Endothelial cell of umbilical vein (primary cell): ENCODE measurements around the gene YARS1. TPM values are rescaled to one million over a fixed set of nuclear protein-coding genes. Genes with fewer than 3 reads are reported as not detected.

ENCODE experiments used
- BruUV-seq: library from RNA; stranded (reverse); fragments of 400-500 nt; replicated peaks from 2 replicates; lab custom pipeline; 2021; lab: Mats Ljungman, UMichigan
- CTCF ChIA-PET: fragments of 300-600, 350-600 bp; sonication (Branson Sonifier 250); formaldehyde crosslinking; loops from one replicate; lab custom pipeline; 2021; ENCODE audit warnings: antibody characterized with exemption, inconsistent platforms; lab: Charles Lee
- POLR2A ChIA-PET: fragments of 300-600, 350-600 bp; sonication (Branson Sonifier 250); formaldehyde crosslinking; loops from one replicate; lab custom pipeline; 2021; ENCODE audit warnings: antibody characterized with exemption, inconsistent platforms; lab: Charles Lee
- DNase-seq: peaks from one replicate; pipeline ENCODE4 v3.0.0-alpha.2; 2011; ENCODE audit warnings: low read depth, low spot score
- FAIRE-seq: peaks from 2 replicates; lab custom pipeline; 2011; peaks lifted over from hg19 to GRCh38; lab: Jason Lieb, UNC
- H2AFZ ChIP-seq: 2 replicates; pipeline ENCODE4 v1.6.0; 2012; ENCODE audit warnings: low read depth, low read length, control low read depth, inconsistent platforms
- H3K27ac ChIP-seq: 2 replicates; pipeline ENCODE4 v1.5.1; 2011; ENCODE audit warnings: low read depth, mild to moderate bottlenecking, control low read depth, low read length, moderate library complexity; ENCODE audit not compliant: insufficient read depth
- H3K27me3 ChIP-seq, 2 experiments: 2 replicates each; pipeline versions ENCODE4 v1.6.0 to v1.6.1; 2011; ENCODE audit warnings: low read length in 2 of 2, mixed read lengths in 1 of 2; ENCODE audit not compliant: control insufficient read depth in 2 of 2, insufficient read depth in 2 of 2
- H3K36me3 ChIP-seq, 2 experiments: 2 replicates in 1 of 2; 3 replicates in 1 of 2; pipeline ENCODE4 v1.5.1; 2011; ENCODE audit warnings: low read length in 2 of 2, mild to moderate bottlenecking in 1 of 2, moderate library complexity in 1 of 2; ENCODE audit not compliant: control insufficient read depth in 2 of 2, insufficient read depth in 2 of 2; ENCODE audit errors: extremely low read depth in 1 of 2
- H3K4me1 ChIP-seq: 3 replicates; pipeline ENCODE4 v1.5.1; 2011; ENCODE audit warnings: mild to moderate bottlenecking, low read length; ENCODE audit not compliant: control insufficient read depth, insufficient read depth; ENCODE audit errors: extremely low read depth
- H3K4me2 ChIP-seq: 2 replicates; pipeline ENCODE4 v1.6.1; 2011; ENCODE audit warnings: low read length, control low read depth, mixed read lengths; ENCODE audit not compliant: insufficient read depth
- H3K4me3 ChIP-seq, 3 experiments: fragments of 200-600 bp in 1 of 3; sonication (generic), shearing (Covaris generic) in 1 of 3; replicated peaks in 1 of 3; 2 replicates each; pipeline ENCODE4 v1.5.1; 2011 to 2016; ENCODE audit warnings: control low read depth in 3 of 3, low read length in 3 of 3, mild to moderate bottlenecking in 2 of 3, inconsistent platforms in 1 of 3, low read depth in 1 of 3, moderate library complexity in 1 of 3; ENCODE audit not compliant: insufficient read depth in 1 of 3
- H3K79me2 ChIP-seq: 2 replicates; pipeline ENCODE4 v1.6.0; 2012; ENCODE audit warnings: low read length, inconsistent platforms; ENCODE audit not compliant: control insufficient read depth, insufficient read depth
- H3K9ac ChIP-seq: replicated peaks from 2 replicates; pipeline ENCODE3; 2011; ENCODE audit warnings: low read length, control low read depth; ENCODE audit not compliant: insufficient read depth; ENCODE audit errors: extremely low read depth
- H3K9me1 ChIP-seq: replicated peaks from 3 replicates; pipeline ENCODE4 v1.6.0; 2011; ENCODE audit warnings: mild to moderate bottlenecking, low read length; ENCODE audit not compliant: control insufficient read depth, insufficient read depth; ENCODE audit errors: extremely low read depth
- H3K9me3 ChIP-seq: replicated peaks from 2 replicates; pipeline ENCODE4 v1.5.1; 2012; ENCODE audit warnings: low read length, inconsistent platforms; ENCODE audit not compliant: control insufficient read depth, insufficient read depth
- H4K20me1 ChIP-seq: replicated peaks from 2 replicates; pipeline ENCODE3; 2011; ENCODE audit warnings: mild to moderate bottlenecking, low read length; ENCODE audit not compliant: control insufficient read depth, insufficient read depth; ENCODE audit errors: extremely low read depth
- EZH2 ChIP-seq: IDR thresholded peaks from 2 replicates; pipeline ENCODE4 v1.6.1; 2012; ENCODE audit warnings: borderline replicate concordance, low read depth, mild to moderate bottlenecking, moderate library complexity, low read length, inconsistent platforms; ENCODE audit not compliant: severe bottlenecking
- FOS ChIP-seq: IDR thresholded peaks from 2 replicates; pipeline ENCODE4 v1.6.1; 2011; ENCODE audit warnings: mild to moderate bottlenecking, low read length, moderate library complexity, borderline replicate concordance; ENCODE audit not compliant: insufficient read depth
- GATA2 ChIP-seq: IDR thresholded peaks from 2 replicates; pipeline ENCODE4 v1.7.0; 2011; ENCODE audit warnings: low read depth, mild to moderate bottlenecking, moderate library complexity, mixed read lengths, low read length; ENCODE audit not compliant: insufficient read length, insufficient read depth
- JUN ChIP-seq: IDR thresholded peaks from 2 replicates; pipeline ENCODE4 v1.6.1; 2011; ENCODE audit warnings: borderline replicate concordance, low read depth; ENCODE audit not compliant: insufficient read length, insufficient read depth
- MYC ChIP-seq: IDR thresholded peaks from one replicate; pipeline ENCODE4 v1.6.1; 2011; ENCODE audit warnings: mild to moderate bottlenecking, low read depth, low read length
- POLR2A ChIP-seq: IDR thresholded peaks from 2 replicates; pipeline ENCODE4 v1.6.1; 2012; ENCODE audit warnings: low read depth, mild to moderate bottlenecking, control low read depth, low read length
- POLR2AphosphoS5 ChIP-seq: IDR thresholded peaks from 2 replicates; pipeline ENCODE4 v1.6.1; 2012; ENCODE audit warnings: low read depth, mild to moderate bottlenecking, control low read depth, low read length, moderate library complexity; ENCODE audit not compliant: insufficient read depth
- dilution Hi-C: fragments of 300-500 bp; cut with MboI; formaldehyde crosslinking; loops from one replicate; pipeline ENCODE4 v1.15.0; 2019; ENCODE audit warnings: low sequenced_read_pairs; ENCODE audit not compliant: extremely low pct_ligation_motif_present
- intact Hi-C: fragments of 100-400 bp; cut with micrococcal nuclease; formaldehyde crosslinking; loops from one replicate; pipeline ENCODE4 v1.10.0; 2022
- polyA plus RNA-seq, 4 experiments: library from polyadenylated mRNA; depleted of rRNA in 3 of 4; stranded (reverse) in 3 of 4; unstranded in 1 of 4; fragments of >200 nt; gene quantifications; 2 replicates each; pipeline versions ENCODE4 v1.2.1 to v1.2.3, GENCODE V29; 2011 to 2012; ENCODE audit warnings: missing spikeins in 1 of 4
- total RNA-seq: library from RNA; stranded (reverse); gene quantifications from 2 replicates; pipeline ENCODE4 v1.2.3, GENCODE V29; 2021
- TF ChIP-seq, protein P1 (sequence below): IDR thresholded peaks from 2 replicates; pipeline ENCODE4 v1.6.1; 2011; ENCODE audit not compliant: insufficient read depth, insufficient read length
- TF ChIP-seq, protein P2 (sequence below), 2 donors: IDR thresholded peaks; 1 replicate in 1 of 2; 2 replicates in 1 of 2; pipeline ENCODE4 v1.5.1; 2011; ENCODE audit warnings: low read length in 2 of 2, mild to moderate bottlenecking in 2 of 2, moderate library complexity in 2 of 2, control low read depth in 1 of 2, inconsistent platforms in 1 of 2, low read depth in 1 of 2; ENCODE audit not compliant: insufficient read depth in 1 of 2; ENCODE audit errors: extremely low read depth in 1 of 2

Gene YARS1
- total and polyA plus RNA-seq, 2 donors (not counting 3 experiments of a cell fraction or from before 2014, with no cell fraction given), result 38.2 to 144 TPM

DNA sequence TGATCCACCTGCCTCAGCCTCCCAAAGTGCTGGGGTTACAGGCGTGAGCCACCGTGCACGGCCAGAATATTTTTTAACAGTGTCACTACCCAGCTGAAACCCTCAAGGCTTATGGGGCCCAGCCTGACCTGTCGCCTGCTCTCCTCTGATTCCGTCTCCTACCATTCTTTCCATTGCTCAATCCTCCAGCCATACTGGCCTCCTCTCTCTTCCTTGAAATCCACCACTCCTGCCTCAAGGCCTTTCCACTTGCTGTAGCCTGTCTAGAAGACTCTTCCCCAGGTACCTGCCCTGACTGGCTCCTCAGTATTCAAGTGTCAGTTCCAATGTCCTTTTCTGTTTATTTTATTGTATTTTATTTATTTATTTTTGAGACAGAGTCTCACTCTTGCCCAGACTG lies 53.9 kb downstream of the YARS1 start:
- no TSS peak for BruUV-seq
- peaks cover 4% of the 10 kb centered on the region for H3K4me1 ChIP-seq
- no peaks in the 10 kb centered on the region for H3K27me3 ChIP-seq
- H3K4me2 ChIP-seq, result no peak overlapping the region
- intact Hi-C loops (no loop called here), dilution Hi-C loops (no loop called here)
- FAIRE-seq, result no peak
- no peaks in the 10 kb centered on the region for H3K36me3 ChIP-seq
- ChIA-PET CTCF (no interaction called here), POLR2A (no interaction called here)
- no peaks in the 10 kb centered on the region for H4K20me1 ChIP-seq
- DNase-seq, result no peak
- no peak overlapping the region for H3K4me3 ChIP-seq
- no peak overlapping the region for H3K9ac ChIP-seq
- H2AFZ ChIP-seq, result no peak overlapping the region
- H3K27ac ChIP-seq, result no peak overlapping the region
- H3K9me1 ChIP-seq, result no peaks in the 10 kb centered on the region
- TF ChIP-seq FOS (no peak), EZH2 (no peak), POLR2A (no peak), MYC (no peak), JUN (no peak), POLR2AphosphoS5 (no peak), GATA2 (no peak)
- TF ChIP-seq, protein P1, sequence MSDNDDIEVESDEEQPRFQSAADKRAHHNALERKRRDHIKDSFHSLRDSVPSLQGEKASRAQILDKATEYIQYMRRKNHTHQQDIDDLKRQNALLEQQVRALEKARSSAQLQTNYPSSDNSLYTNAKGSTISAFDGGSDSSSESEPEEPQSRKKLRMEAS, result no peak
- TF ChIP-seq, protein P2, sequence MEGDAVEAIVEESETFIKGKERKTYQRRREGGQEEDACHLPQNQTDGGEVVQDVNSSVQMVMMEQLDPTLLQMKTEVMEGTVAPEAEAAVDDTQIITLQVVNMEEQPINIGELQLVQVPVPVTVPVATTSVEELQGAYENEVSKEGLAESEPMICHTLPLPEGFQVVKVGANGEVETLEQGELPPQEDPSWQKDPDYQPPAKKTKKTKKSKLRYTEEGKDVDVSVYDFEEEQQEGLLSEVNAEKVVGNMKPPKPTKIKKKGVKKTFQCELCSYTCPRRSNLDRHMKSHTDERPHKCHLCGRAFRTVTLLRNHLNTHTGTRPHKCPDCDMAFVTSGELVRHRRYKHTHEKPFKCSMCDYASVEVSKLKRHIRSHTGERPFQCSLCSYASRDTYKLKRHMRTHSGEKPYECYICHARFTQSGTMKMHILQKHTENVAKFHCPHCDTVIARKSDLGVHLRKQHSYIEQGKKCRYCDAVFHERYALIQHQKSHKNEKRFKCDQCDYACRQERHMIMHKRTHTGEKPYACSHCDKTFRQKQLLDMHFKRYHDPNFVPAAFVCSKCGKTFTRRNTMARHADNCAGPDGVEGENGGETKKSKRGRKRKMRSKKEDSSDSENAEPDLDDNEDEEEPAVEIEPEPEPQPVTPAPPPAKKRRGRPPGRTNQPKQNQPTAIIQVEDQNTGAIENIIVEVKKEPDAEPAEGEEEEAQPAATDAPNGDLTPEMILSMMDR (IDR thresholded peaks at IDR 0.05; ENCODE audit: extremely low read depth in 1 of 2, insufficient read depth in 1 of 2, low read depth in 1 of 2, low read length in 2 of 2), result no peak
- H3K79me2 ChIP-seq, result no peaks in the 10 kb centered on the region
- no peaks in the 10 kb centered on the region for H3K9me3 ChIP-seq
